SK-N-DZ (cell line): ENCODE data around the gene LRP1B.

ENCODE experiments used
- DNase-seq: peaks from one replicate; pipeline ENCODE4 v3.0.0-alpha.2; 2015; ENCODE audit warnings: low spot score

Gene LRP1B

GRCh38 chr2:140274891-140275290, 1855.9 kb downstream of the LRP1B start:
- DNase-seq = no peak

- no peak for DNase-seq
Measured at GRCh38 chr2:140273958-140274357, 1856.9 kb downstream of the LRP1B start.

GRCh38 chr2:140273408-140273807, 1857.4 kb downstream of the LRP1B start:
- DNase-seq = no peak

- DNase-seq = no peak
Measured at GRCh38 chr2:140270224-140270623, 1860.6 kb downstream of the LRP1B start.

GRCh38 chr2:140269000-140269399, 1861.8 kb downstream of the LRP1B start:
- DNase-seq = no peak

- DNase-seq = no peak
Measured at GRCh38 chr2:140262908-140263307, 1867.9 kb downstream of the LRP1B start.

- no peak for DNase-seq
Measured at GRCh38 chr2:140257692-140258300, 1873.0 kb downstream of the LRP1B start.

- no peak for DNase-seq
Measured at GRCh38 chr2:140256080-140256479, 1874.7 kb downstream of the LRP1B start.

GRCh38 chr2:140249821-140250220, 1881.0 kb downstream of the LRP1B start:
- DNase-seq = no peak

- no peak for DNase-seq
Measured at GRCh38 chr2:140248623-140249022, 1882.2 kb downstream of the LRP1B start.

GRCh38 chr2:140247451-140248195, 1883.2 kb downstream of the LRP1B start:
- DNase-seq = no peak

GRCh38 chr2:140246957-140247356, 1883.9 kb downstream of the LRP1B start:
- no peak for DNase-seq

- DNase-seq = no peak
Measured at GRCh38 chr2:140246058-140246457, 1884.8 kb downstream of the LRP1B start.

GRCh38 chr2:140242889-140243288, 1887.9 kb downstream of the LRP1B start:
- DNase-seq = no peak

- DNase-seq = no peak
Measured at GRCh38 chr2:140234116-140234515, 1896.7 kb downstream of the LRP1B start.

- DNase-seq = no peak
Measured at GRCh38 chr2:140210963-140211362, 1919.9 kb downstream of the LRP1B start.

- no peak for DNase-seq
Measured at GRCh38 chr2:140205093-140205492, 1925.7 kb downstream of the LRP1B start.

- no peak for DNase-seq
Measured at GRCh38 chr2:140203347-140203746, 1927.5 kb downstream of the LRP1B start.

- DNase-seq = no peak
Measured at GRCh38 chr2:140201572-140201971, 1929.2 kb downstream of the LRP1B start.

GRCh38 chr2:140200764-140201163, 1930.1 kb downstream of the LRP1B start:
- no peak for DNase-seq

GRCh38 chr2:140200307-140200706, 1930.5 kb downstream of the LRP1B start:
- no peak for DNase-seq

GRCh38 chr2:140199312-140199711, 1931.5 kb downstream of the LRP1B start:
- no peak for DNase-seq

GRCh38 chr2:140187086-140187485, 1943.7 kb downstream of the LRP1B start:
- DNase-seq = no peak
